ENCODE results near the gene ATP11A. TPM values are rescaled to one million over a fixed set of nuclear protein-coding genes. Genes with fewer than 3 reads are reported as not detected.

ATP11A gene
- polyA plus RNA-seq, 4 donors: 3.2 to 79.6 (median 9.5) TPM

DNA sequence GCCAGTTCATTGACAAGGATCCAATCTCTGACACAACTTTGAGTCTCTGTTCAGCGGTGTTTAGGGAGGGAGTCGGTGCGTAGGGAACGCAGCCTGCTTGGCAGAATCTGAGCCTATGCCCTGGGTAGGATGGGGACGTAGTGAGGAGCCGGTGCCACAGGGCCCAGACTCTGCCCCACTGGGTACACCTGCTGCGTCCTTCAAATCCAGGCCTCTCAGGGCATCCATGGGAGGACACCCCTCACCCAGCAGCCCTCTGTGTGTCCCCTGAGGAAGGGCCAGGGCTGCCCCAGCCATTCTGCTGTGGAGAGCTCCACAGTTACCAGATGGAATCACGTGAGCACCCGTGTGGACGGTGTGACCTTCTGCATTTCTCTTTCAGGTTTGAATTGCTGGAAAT is 146.0 kb downstream of the ATP11A start:
- Histone ChIP-seq H3K9me3 (ENCODE audit: control insufficient read depth in 2 of 2, insufficient read depth in 1 of 2, low read depth in 1 of 2, low read length in 1 of 2) (no peaks in the 10 kb centered on the region), H3K27ac (ENCODE audit: low read depth in 1 of 3, low read length in 2 of 3) (no peak overlapping the region), H3K27me3 (ENCODE audit: control insufficient read depth in 3 of 3, insufficient read depth in 3 of 3, low read length in 3 of 3) (no peaks in the 10 kb centered on the region), H3K4me3 (ENCODE audit: low read depth in 1 of 3, low read length in 3 of 3) (no peak overlapping the region), H3K36me3 (ENCODE audit: control insufficient read depth in 3 of 3, insufficient read depth in 2 of 3, low read depth in 1 of 3, low read length in 3 of 3) (peaks cover 9 to 88% (median 19%) of the 10 kb centered on the region in 3 donors), H3K4me1 (ENCODE audit: control insufficient read depth in 3 of 3, insufficient read depth in 2 of 3, low read depth in 1 of 3, low read length in 2 of 3) (no peaks in the 10 kb centered on the region)
- no peak for DNase-seq
- FAIRE-seq: no peak
- WGBS, 3 donors: 84 to 96% (median 96%) methylated on average over 10 of the region's 10 CpGs

DNA sequence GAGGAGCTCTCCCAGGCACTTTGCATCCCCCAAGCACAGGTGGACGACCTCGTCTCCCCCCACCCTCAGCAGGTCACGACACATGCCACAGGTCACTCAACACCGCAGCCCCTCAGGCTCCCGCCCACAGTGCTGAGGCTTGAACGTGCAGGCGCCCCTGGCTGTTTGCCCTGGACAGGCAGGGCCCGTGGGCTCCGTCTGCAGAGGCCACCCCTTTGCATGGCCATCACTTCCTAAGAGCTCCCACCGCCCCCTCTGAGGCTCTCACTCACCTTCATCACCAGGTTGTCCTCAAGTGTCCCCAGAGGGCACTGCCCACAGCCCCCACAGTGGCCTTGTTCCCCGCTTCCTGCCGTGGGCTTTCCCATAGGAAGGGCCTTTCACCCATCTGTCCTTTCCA is 147.1 kb downstream of the ATP11A start:
- no peaks in the 10 kb centered on the region for H3K27me3 ChIP-seq (ENCODE audit: control insufficient read depth in 3 of 3, insufficient read depth in 3 of 3, low read length in 3 of 3)
- FAIRE-seq: no peak
- H3K9me3 ChIP-seq (ENCODE audit: control insufficient read depth in 2 of 2, insufficient read depth in 1 of 2, low read depth in 1 of 2, low read length in 1 of 2): no peaks in the 10 kb centered on the region
- H3K27ac ChIP-seq (ENCODE audit: low read depth in 1 of 3, low read length in 2 of 3): no peak overlapping the region
- peaks cover 9 to 84% (median 17%) of the 10 kb centered on the region in 3 donors for H3K36me3 ChIP-seq (ENCODE audit: control insufficient read depth in 3 of 3, insufficient read depth in 2 of 3, low read depth in 1 of 3, low read length in 3 of 3)
- H3K4me3 ChIP-seq (ENCODE audit: low read depth in 1 of 3, low read length in 3 of 3): no peak overlapping the region
- WGBS, 3 donors: 88 to 90% (median 89%) methylated on average over 12 of the region's 12 CpGs
- no peaks in the 10 kb centered on the region for H3K4me1 ChIP-seq (ENCODE audit: control insufficient read depth in 3 of 3, insufficient read depth in 2 of 3, low read depth in 1 of 3, low read length in 2 of 3)
- no peak for DNase-seq

DNA sequence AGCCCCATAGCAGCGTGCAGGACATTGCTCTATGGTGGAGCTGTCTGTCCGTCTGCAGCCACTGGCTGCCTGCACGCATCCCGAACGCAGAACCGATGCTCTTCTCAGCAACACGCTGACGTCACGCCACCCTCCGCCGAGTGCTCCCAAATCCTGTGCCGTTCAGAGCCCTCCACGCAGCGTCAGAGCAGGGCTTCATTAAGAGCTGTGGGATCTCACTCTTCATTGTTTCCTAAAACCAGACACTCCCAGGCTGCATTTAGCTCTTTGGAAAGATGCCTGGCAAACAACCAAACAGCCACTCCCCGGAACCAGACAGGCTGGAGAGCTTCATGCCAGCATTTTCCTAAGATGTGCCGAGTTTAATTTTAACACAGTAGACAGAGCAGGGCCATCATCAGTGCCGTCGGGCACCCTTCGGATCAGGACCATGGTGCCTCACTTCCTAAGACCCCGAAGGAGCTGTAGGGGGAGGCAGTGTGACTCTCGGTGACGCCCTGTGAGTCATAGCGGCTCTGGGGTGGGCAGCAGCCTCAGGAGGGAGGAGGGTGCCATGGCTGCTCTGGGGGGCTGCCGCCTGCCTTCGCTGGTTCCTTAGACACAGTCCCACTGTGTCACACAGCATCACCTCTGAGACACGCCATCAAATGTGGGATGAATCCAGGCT is 147.7 kb downstream of the ATP11A start:
- Histone ChIP-seq H3K4me3 (ENCODE audit: low read depth in 1 of 3, low read length in 3 of 3) (no peak overlapping the region), H3K27ac (ENCODE audit: low read depth in 1 of 3, low read length in 2 of 3) (no peak overlapping the region), H3K4me1 (ENCODE audit: control insufficient read depth in 3 of 3, insufficient read depth in 2 of 3, low read depth in 1 of 3, low read length in 2 of 3) (no peaks in the 10 kb centered on the region), H3K36me3 (ENCODE audit: control insufficient read depth in 3 of 3, insufficient read depth in 2 of 3, low read depth in 1 of 3, low read length in 3 of 3) (peaks cover 9 to 83% (median 14%) of the 10 kb centered on the region in 3 donors), H3K27me3 (ENCODE audit: control insufficient read depth in 3 of 3, insufficient read depth in 3 of 3, low read length in 3 of 3) (no peaks in the 10 kb centered on the region), H3K9me3 (ENCODE audit: control insufficient read depth in 2 of 2, insufficient read depth in 1 of 2, low read depth in 1 of 2, low read length in 1 of 2) (no peaks in the 10 kb centered on the region)
- 77 to 92% (median 87%) methylated on average over 26 of the region's 26 CpGs for WGBS, 3 donors
- DNase-seq: no peak
- FAIRE-seq: no peak

DNA sequence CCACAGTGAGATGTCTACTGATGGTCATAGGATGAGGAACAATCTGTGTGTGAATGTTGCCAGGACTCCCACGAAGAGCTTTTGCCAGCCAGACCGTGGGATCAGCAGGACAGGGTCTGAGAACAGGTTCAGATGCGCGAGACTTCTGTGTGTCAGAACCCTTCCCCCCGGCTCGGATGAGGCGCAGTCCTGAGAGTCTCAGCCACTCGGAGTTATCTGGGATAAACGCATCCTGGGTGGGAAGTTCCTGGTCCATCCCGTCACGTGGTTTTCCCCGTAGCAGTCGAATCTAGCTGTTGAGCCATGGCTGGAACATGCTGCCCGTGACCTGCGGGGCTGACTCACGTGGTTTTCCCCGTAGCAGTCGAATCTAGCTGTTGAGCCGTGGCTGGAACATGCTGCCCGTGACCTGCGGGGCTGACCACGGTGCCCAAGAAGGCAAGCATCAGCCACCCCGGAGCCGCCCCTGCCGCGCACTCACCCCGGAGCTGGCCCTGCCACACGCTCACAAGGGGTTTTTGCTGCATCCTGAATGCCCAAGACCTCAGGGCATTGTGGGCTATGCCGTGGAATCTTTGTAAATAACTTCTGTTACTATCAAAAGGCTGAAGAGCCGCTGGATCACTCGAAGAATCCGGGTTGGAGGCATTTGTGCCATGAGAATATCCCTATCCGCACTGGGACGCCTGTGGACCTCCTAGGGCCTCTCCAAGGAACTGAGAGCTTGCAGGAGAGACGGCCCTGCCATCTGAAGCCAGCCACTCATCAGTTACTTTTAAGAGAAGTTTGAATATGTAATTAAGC is 148.4 kb downstream of the ATP11A start:
- WGBS, 3 donors: 90 to 94% (median 93%) methylated on average over 35 of the region's 35 CpGs
- Histone ChIP-seq H3K9me3 (ENCODE audit: control insufficient read depth in 2 of 2, insufficient read depth in 1 of 2, low read depth in 1 of 2, low read length in 1 of 2) (no peaks in the 10 kb centered on the region), H3K27ac (ENCODE audit: low read depth in 1 of 3, low read length in 2 of 3) (no peak overlapping the region), H3K4me3 (ENCODE audit: low read depth in 1 of 3, low read length in 3 of 3) (no peak overlapping the region), H3K4me1 (ENCODE audit: control insufficient read depth in 3 of 3, insufficient read depth in 2 of 3, low read depth in 1 of 3, low read length in 2 of 3) (no peaks in the 10 kb centered on the region), H3K27me3 (ENCODE audit: control insufficient read depth in 3 of 3, insufficient read depth in 3 of 3, low read length in 3 of 3) (no peaks in the 10 kb centered on the region), H3K36me3 (ENCODE audit: control insufficient read depth in 3 of 3, insufficient read depth in 2 of 3, low read depth in 1 of 3, low read length in 3 of 3) (peaks cover 5 to 83% (median 14%) of the 10 kb centered on the region in 3 donors)
- no peak for DNase-seq
- no peak for FAIRE-seq

DNA sequence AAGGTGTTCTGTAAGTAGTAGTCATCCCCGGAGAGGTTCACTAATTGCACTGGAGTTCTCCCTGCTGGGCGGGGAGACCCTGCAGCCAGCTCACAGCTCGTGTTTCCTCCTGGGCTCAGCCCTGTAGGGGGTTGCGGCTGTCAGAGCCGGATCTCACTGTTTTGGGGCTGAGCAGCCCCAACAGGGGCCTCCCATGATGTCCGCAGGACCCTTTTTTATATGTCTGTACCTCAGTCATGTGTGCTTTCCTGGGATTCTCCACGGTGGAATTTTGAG is 148.9 kb downstream of the ATP11A start:
- FAIRE-seq (no peak), DNase-seq (no peak)

DNA sequence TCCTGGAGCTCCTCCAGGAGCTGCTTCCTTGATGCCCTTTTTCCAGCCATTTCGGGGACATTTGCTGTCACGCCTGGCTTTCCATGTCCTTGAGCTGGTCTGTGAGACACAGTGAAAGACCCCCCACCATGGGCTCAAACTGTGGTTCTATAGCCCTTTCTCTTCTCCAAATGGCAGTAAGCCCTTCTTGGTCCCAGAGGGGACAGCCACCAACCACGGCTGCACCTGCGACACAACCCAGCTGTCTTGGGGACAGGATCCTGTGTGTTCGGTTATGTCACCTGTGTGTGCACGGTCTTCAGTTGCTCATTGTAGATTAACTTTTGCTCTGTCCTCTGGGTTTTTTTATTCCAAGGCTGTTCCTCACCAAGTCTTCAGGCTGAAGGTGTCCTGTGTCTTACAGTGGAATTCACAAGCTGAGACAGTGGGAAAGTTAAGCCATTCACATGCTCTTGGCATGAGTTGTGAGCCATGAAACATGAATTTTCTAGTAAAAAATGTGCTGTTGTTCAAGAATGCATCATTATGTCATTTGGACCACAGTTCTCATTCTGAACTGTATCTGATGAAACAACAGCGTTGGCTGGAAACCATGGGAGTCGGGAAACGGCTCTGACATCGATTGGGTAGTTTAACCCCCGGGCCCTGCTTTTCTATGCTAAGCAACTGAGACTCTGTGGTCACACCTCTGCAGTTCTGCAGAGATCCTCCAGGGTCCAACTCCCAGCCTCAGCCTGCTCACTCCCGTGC is 149.7 kb downstream of the ATP11A start:
- Histone ChIP-seq H3K4me1 (ENCODE audit: control insufficient read depth in 3 of 3, insufficient read depth in 2 of 3, low read depth in 1 of 3, low read length in 2 of 3) (no peaks in the 10 kb centered on the region), H3K9me3 (ENCODE audit: control insufficient read depth in 2 of 2, insufficient read depth in 1 of 2, low read depth in 1 of 2, low read length in 1 of 2) (no peaks in the 10 kb centered on the region), H3K36me3 (ENCODE audit: control insufficient read depth in 3 of 3, insufficient read depth in 2 of 3, low read depth in 1 of 3, low read length in 3 of 3) (peaks cover 5 to 86% (median 13%) of the 10 kb centered on the region in 3 donors), H3K4me3 (ENCODE audit: low read depth in 1 of 3, low read length in 3 of 3) (no peak overlapping the region), H3K27ac (ENCODE audit: low read depth in 1 of 3, low read length in 2 of 3) (no peak overlapping the region), H3K27me3 (ENCODE audit: control insufficient read depth in 3 of 3, insufficient read depth in 3 of 3, low read length in 3 of 3) (no peaks in the 10 kb centered on the region)
- FAIRE-seq: no peak
- no peak for DNase-seq
- 86 to 95% (median 88%) methylated on average over 12 of the region's 12 CpGs for WGBS, 3 donors

More for the DNA sequence above, 148.9 kb downstream of the ATP11A start:
- Histone ChIP-seq H3K27ac (ENCODE audit: low read depth in 1 of 3, low read length in 2 of 3) (no peak overlapping the region), H3K27me3 (ENCODE audit: control insufficient read depth in 3 of 3, insufficient read depth in 3 of 3, low read length in 3 of 3) (no peaks in the 10 kb centered on the region), H3K4me1 (ENCODE audit: control insufficient read depth in 3 of 3, insufficient read depth in 2 of 3, low read depth in 1 of 3, low read length in 2 of 3) (no peaks in the 10 kb centered on the region), H3K36me3 (ENCODE audit: control insufficient read depth in 3 of 3, insufficient read depth in 2 of 3, low read depth in 1 of 3, low read length in 3 of 3) (peaks cover 5 to 83% (median 12%) of the 10 kb centered on the region in 3 donors), H3K4me3 (ENCODE audit: low read depth in 1 of 3, low read length in 3 of 3) (no peak overlapping the region), H3K9me3 (ENCODE audit: control insufficient read depth in 2 of 2, insufficient read depth in 1 of 2, low read depth in 1 of 2, low read length in 1 of 2) (no peaks in the 10 kb centered on the region)
- 83 to 93% (median 87%) methylated on average over 7 of the region's 7 CpGs for WGBS, 3 donors

DNA sequence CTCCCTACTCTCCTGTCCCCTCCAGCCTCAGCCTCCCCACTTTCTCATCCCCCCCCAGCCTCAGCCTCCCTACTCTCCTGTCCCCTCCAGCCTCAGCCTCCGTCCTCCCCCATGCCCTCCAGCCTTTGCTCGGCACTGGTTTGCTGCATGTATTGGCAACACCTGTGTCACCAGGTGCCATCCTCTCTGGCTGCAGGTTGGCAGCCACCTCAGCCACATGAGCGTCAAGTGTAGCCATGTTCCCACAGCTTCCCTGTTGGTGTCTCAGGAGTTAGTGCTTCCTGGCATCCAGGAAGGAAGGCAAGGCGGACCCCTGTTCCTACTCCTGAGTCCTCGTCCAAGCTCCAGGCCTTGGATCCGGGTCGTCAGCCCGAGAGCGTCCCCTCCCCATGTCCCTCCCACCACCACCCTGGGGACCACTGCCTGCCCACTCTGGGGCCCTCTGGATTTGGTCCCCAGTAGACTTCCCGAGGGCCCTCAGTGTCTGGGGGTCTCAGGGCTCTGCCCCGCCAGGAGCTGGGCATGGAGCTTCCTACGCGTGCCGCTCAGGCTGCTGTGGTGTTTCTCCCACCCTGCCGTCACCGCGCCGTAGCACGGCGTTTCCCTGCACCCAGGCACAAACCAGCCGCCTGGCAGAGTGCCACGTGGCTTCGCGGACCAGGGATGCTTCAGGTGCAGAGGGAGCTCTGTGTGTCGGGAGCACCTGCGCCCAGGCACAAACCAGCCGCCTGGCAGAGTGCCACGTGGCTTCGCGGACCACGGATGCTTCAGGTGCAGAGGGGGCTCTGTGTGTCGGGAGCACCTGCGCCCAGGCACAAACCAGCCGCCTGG is 150.8 kb downstream of the ATP11A start:
- no peak for FAIRE-seq
- no peaks in the 10 kb centered on the region for H3K4me1 ChIP-seq (ENCODE audit: control insufficient read depth in 3 of 3, insufficient read depth in 2 of 3, low read depth in 1 of 3, low read length in 2 of 3)
- peaks cover 2 to 83% (median 9%) of the 10 kb centered on the region in 3 donors for H3K36me3 ChIP-seq (ENCODE audit: control insufficient read depth in 3 of 3, insufficient read depth in 2 of 3, low read depth in 1 of 3, low read length in 3 of 3)

More for the DNA sequence above, 150.8 kb downstream of the ATP11A start:
- Histone ChIP-seq H3K27ac (ENCODE audit: low read depth in 1 of 3, low read length in 2 of 3) (no peak overlapping the region), H3K27me3 (ENCODE audit: control insufficient read depth in 3 of 3, insufficient read depth in 3 of 3, low read length in 3 of 3) (no peaks in the 10 kb centered on the region), H3K4me3 (ENCODE audit: low read depth in 1 of 3, low read length in 3 of 3) (no peak overlapping the region), H3K9me3 (ENCODE audit: control insufficient read depth in 2 of 2, insufficient read depth in 1 of 2, low read depth in 1 of 2, low read length in 1 of 2) (no peaks in the 10 kb centered on the region)
- DNase-seq: no peak
- WGBS, 3 donors: 94 to 97% (median 97%) methylated on average over 34 of the region's 34 CpGs

Measured in small intestine (tissue), 7 donors.